ENCODE data around the gene APOBEC2.

The APOBEC2 gene

GRCh38 chr6:41037107-41037900 lies 15.7 kb upstream of the APOBEC2 start:
- DNase-seq (ENCODE audit: low spot score): no peak

GRCh38 chr6:41038205-41038604 lies 14.8 kb upstream of the APOBEC2 start:
- DNase-seq (ENCODE audit: low spot score): no peak

GRCh38 chr6:41039060-41039998 lies 13.7 kb upstream of the APOBEC2 start, which contains the start of gene UNC5CL:
Gene UNC5CL (minus strand): TSS chr6:41039221. CDS start chr6:41035074, 4,147 bp downstream.
- DNase-seq (ENCODE audit: low spot score): peak; percentile 73

GRCh38 chr6:41040101-41040939 lies 12.7 kb upstream of the APOBEC2 start:
- DNase-seq (ENCODE audit: low spot score): no peak

- no peak for DNase-seq (ENCODE audit: low spot score)
Observed at GRCh38 chr6:41040940-41041536, 12.0 kb upstream of the APOBEC2 start.

- no peak for DNase-seq (ENCODE audit: low spot score)
Observed at GRCh38 chr6:41042226-41043055, 10.6 kb upstream of the APOBEC2 start, which contains the start of gene TSPO2. Gene TSPO2 (plus strand): TSS chr6:41042467. CDS start chr6:41042986, 519 bp downstream.

GRCh38 chr6:41043151-41043550 lies 9.9 kb upstream of the APOBEC2 start:
- no peak for DNase-seq (ENCODE audit: low spot score)

- no peak for DNase-seq (ENCODE audit: low spot score)
Observed at GRCh38 chr6:41045664-41046063, 7.3 kb upstream of the APOBEC2 start.

GRCh38 chr6:41046084-41046483 lies 6.9 kb upstream of the APOBEC2 start:
- no peak for DNase-seq (ENCODE audit: low spot score)

GRCh38 chr6:41047306-41047705 lies 5.7 kb upstream of the APOBEC2 start:
- DNase-seq (ENCODE audit: low spot score): no peak

- peak; percentile 4 for DNase-seq (ENCODE audit: low spot score)
Observed at GRCh38 chr6:41047745-41048732, 5.0 kb upstream of the APOBEC2 start.

- DNase-seq (ENCODE audit: low spot score): peak; percentile 7
Observed at GRCh38 chr6:41049521-41049920, 3.5 kb upstream of the APOBEC2 start.

GRCh38 chr6:41049955-41050354 lies 3.0 kb upstream of the APOBEC2 start:
- no peak for DNase-seq (ENCODE audit: low spot score)

- DNase-seq (ENCODE audit: low spot score): no peak
Observed at GRCh38 chr6:41050536-41050935, 2.5 kb upstream of the APOBEC2 start.

- DNase-seq (ENCODE audit: low spot score): no peak
Observed at GRCh38 chr6:41051873-41052272, 1.1 kb upstream of the APOBEC2 start.

- no peak for DNase-seq (ENCODE audit: low spot score)
Observed at GRCh38 chr6:41054511-41054910, 1.5 kb downstream of the APOBEC2 start.

GRCh38 chr6:41055149-41055548 lies 2.1 kb downstream of the APOBEC2 start:
- no peak for DNase-seq (ENCODE audit: low spot score)

- DNase-seq (ENCODE audit: low spot score): no peak
Observed at GRCh38 chr6:41056768-41057490, 3.9 kb downstream of the APOBEC2 start.

GRCh38 chr6:41058783-41059181 lies 5.8 kb downstream of the APOBEC2 start:
- DNase-seq (ENCODE audit: low spot score): no peak

All from D341Med (cell line).